ENCODE data around the gene CITED2.
A peak's percentile ranks its signal among the peaks of the same experiment; 100 is the strongest.
"Not testable (repeated sequence)": the region's sequence is repeated elsewhere in the genome, so short reads cannot be mapped to it uniquely, and the experiment has no call there.

The CITED2 gene

DNA sequence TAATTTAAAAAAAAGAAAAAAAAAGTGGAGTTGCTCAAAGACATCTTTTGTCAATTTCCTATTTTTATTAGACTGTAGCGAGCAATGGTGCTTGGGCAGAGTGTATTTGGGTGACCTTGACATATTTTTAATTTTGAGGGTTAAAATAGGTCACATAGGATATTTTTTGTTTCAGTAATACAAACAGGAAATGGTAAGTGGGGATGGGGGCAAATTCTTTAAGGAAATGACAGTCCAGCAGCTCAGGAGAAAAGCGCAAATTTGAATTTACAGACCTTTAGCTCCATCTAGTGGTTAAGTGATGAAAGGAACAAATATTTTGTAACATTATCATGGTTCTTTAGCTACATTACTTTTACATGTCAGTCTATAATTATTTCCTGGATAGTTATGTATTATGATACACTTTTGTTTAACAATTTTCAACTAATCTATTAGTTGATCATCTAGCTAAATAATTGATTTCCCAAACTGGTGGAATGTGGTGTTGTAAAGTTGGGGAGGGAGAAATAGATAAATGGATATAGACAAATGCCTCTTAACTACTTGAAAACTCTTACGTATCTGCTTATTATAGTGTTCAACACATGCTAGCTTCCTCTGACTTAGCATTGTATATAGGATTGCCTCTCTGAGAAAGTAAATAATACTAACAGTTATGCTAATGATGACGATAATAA lies 10.0 kb downstream of the CITED2 start:
- no peak overlapping the region for H3K4me3 ChIP-seq (ENCODE audit: low read depth, low read length)
- TF ChIP-seq, protein P1, sequence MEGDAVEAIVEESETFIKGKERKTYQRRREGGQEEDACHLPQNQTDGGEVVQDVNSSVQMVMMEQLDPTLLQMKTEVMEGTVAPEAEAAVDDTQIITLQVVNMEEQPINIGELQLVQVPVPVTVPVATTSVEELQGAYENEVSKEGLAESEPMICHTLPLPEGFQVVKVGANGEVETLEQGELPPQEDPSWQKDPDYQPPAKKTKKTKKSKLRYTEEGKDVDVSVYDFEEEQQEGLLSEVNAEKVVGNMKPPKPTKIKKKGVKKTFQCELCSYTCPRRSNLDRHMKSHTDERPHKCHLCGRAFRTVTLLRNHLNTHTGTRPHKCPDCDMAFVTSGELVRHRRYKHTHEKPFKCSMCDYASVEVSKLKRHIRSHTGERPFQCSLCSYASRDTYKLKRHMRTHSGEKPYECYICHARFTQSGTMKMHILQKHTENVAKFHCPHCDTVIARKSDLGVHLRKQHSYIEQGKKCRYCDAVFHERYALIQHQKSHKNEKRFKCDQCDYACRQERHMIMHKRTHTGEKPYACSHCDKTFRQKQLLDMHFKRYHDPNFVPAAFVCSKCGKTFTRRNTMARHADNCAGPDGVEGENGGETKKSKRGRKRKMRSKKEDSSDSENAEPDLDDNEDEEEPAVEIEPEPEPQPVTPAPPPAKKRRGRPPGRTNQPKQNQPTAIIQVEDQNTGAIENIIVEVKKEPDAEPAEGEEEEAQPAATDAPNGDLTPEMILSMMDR (IDR thresholded peaks at IDR 0.05; ENCODE audit: insufficient read depth, low read depth, low read length, missing control alignments): peak; percentile 35
- DNase-seq (ENCODE audit: low read depth): peak; percentile 66

DNA sequence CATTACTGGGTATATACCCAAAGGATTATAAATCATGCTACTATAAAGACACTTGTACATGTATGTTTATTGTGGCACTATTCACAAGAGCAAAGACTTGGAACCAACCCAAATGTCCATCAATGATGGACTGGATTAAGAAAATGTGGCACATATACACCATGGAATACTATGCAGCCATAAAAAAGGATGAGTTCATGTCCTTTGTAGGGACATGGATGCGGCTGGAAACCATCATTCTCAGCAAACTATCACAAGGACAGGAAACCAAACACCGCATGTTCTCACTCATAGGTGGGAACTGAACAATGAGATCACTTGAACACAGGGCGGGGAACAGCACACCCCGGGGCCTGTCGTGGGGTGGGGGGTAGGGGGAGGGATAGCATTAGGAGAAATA lies 10.7 kb downstream of the CITED2 start:
- H3K4me3 ChIP-seq (ENCODE audit: low read depth, low read length); DNase-seq (ENCODE audit: low read depth): not testable (repeated sequence)

DNA sequence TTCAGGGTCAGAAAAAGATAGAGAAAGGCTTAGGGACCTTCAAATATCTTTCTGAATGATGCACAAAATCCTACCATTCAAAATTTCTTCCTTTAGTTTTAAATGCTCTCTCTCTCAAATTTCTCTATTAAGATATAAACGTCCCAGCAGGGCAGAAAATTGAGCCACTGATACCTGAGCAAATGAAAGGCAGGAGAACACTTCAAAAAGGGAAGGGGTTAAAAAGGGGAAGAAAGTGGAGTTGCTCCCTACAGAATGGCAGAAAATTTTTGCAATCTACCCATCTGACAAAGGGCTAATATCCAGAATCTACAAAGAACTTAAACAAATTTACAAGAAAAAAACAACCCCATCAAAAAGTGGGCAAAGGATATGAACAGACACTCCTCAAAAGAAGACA lies 11.3 kb downstream of the CITED2 start:
- not testable (repeated sequence) for H3K4me3 ChIP-seq (ENCODE audit: low read depth, low read length); DNase-seq (ENCODE audit: low read depth)

DNA sequence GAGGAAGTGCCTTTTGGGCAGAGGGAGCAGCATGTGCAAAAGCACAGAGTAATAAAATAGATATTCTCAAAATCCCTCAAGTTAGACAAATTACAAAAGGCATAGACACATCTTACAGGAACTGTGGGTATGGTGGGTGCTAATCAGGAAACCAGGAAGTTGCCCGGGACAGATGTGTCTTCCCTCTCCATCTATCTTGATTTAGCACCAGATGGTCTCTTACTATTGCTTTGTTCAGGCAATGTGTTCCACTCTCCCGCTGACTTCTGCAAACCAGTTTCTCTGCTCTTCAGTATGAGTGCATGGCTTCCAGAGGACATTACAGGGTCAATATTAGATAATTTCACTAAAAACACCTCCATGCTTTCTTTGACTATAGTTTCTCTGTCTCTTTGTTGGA lies 13.2 kb downstream of the CITED2 start:
- DNase-seq (ENCODE audit: low read depth): no peak
- TF ChIP-seq, protein P1 (IDR thresholded peaks at IDR 0.05; ENCODE audit: insufficient read depth, low read depth, low read length, missing control alignments): no peak

DNA sequence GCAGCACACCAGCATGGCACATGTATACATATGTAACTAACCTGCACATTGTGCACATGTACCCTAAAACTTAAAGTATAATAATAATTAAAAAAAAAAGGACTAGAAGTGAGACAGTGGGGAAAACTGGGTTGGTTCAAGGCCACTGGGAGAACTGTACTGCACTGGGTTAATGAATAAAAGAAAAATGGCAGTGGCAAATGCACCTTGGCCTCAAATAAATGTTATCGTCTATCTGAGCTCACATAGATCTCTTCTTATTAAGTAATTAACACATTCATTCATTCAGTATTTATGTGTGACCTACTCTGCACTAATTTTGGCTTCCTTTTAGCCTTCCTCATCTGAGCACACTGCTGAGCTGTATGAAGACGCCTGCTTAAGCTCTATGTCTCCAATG lies 17.5 kb downstream of the CITED2 start:
- no peak overlapping the region for H3K4me3 ChIP-seq (ENCODE audit: low read depth, low read length)
- TF ChIP-seq, protein P1 (IDR thresholded peaks at IDR 0.05; ENCODE audit: insufficient read depth, low read depth, low read length, missing control alignments): no peak
- no peak for DNase-seq (ENCODE audit: low read depth)

More for the DNA sequence above, 13.2 kb downstream of the CITED2 start:
- H3K4me3 ChIP-seq (ENCODE audit: low read depth, low read length): no peak overlapping the region

DNA sequence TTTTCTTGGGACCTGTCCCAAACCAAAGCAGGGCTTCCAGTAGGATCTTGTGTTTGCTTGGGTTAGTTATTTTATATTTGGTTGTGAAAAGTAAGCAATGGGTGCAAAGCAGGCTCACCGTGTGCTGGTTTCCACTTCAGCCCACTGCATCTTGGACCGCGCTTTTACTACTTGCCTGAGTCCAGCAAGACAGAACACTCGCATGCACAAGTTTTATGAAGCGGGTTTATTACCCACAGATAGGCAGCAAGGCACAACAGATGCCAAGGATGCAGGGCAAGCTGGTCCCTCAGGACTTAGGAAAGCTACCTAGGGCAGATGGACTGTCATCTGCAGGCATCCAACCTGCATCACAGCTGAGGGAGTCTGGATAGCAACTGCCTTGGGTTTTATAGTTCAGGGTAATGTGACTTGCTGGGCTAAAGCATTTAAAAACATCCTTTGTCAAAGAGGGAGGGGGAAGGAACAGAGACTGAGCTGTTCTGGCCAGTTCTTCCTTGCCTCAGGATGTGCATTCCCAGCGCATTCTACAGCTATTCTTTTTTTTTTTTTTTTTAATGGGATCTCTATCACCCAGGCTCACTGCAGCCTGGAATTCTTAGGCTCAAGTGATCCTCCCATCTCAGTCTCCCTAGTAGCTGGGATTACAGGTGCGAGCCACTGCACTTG lies 18.5 kb downstream of the CITED2 start:
- H3K4me3 ChIP-seq (ENCODE audit: low read depth, low read length): no peak overlapping the region
- DNase-seq (ENCODE audit: low read depth): no peak
- TF ChIP-seq, protein P1 (IDR thresholded peaks at IDR 0.05; ENCODE audit: insufficient read depth, low read depth, low read length, missing control alignments): no peak

DNA sequence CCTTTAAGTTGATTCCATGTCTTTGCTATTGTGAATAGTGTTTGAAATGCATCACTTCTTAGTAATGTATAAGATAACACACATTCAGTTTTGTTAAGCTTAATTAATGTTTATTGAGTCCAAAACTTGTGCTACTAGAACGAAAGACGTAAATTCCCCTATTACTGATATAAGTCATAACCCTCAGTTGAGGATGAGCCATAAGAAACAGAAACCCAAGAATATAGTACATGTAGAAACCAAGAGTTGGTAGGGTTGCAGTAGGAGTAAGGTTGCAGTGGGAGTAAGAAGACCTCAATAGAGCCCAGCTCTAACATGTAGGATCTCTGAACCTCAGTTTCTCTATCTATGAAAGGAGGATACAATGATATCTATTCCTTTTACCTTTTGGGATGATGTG lies 19.3 kb downstream of the CITED2 start:
- DNase-seq (ENCODE audit: low read depth): peak; percentile 26
- TF ChIP-seq, protein P1 (IDR thresholded peaks at IDR 0.05; ENCODE audit: insufficient read depth, low read depth, low read length, missing control alignments): no peak
- no peak overlapping the region for H3K4me3 ChIP-seq (ENCODE audit: low read depth, low read length)

DNA sequence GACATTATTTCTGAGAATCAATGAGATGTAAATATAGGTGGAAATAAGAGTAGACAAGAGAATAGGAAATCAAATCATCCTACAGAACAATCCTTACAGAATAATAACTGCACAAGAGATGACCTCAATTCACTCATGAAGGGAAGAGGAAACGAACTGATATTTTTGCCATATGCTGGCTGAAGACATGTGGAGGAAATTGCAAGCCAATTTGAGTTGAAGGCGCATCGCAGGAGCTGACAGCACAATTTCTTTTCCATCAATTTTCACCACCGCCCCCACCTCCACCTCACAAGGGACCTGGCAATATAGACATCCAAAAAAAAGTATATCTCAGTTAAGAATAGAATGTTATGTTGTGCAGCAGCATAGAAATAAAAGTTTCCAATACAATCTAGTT lies 20.3 kb downstream of the CITED2 start:
- H3K4me3 ChIP-seq (ENCODE audit: low read depth, low read length): no peak overlapping the region
- no peak for DNase-seq (ENCODE audit: low read depth)
- TF ChIP-seq, protein P1 (IDR thresholded peaks at IDR 0.05; ENCODE audit: insufficient read depth, low read depth, low read length, missing control alignments): no peak
